Kidney (tissue), 22 donors: ENCODE results near the gene CD3D. TPM values are rescaled to one million over a fixed set of nuclear protein-coding genes. Genes with fewer than 3 reads are reported as not detected.

ENCODE experiments used
- DNase-seq, 5 donors: peaks; one replicate each; pipeline ENCODE4 v3.0.0-alpha.2; 2013 to 2020
- FAIRE-seq: peaks from 2 replicates; lab custom pipeline; 2012; peaks lifted over from hg19 to GRCh38; lab: Jason Lieb, UNC
- H3K27ac ChIP-seq, 2 donors: one replicate each; pipeline ENCODE4 v1.7.0; 2013; ENCODE audit warnings: low read depth in 2 of 2, low read length in 2 of 2, inconsistent platforms in 1 of 2
- H3K27me3 ChIP-seq: one replicate; pipeline ENCODE4 v1.7.1; 2013; ENCODE audit warnings: low read length, inconsistent platforms; ENCODE audit not compliant: control insufficient read depth, insufficient read depth
- H3K36me3 ChIP-seq, 3 donors: one replicate each; pipeline versions ENCODE4 v1.7.0 to v1.7.1; 2013; ENCODE audit warnings: low read length in 3 of 3, control low read depth in 1 of 3, inconsistent platforms in 1 of 3; ENCODE audit not compliant: insufficient read depth in 3 of 3, control insufficient read depth in 2 of 3
- H3K4me1 ChIP-seq, 3 donors: one replicate each; pipeline versions ENCODE4 v1.7.0 to v1.7.1; 2013; ENCODE audit warnings: low read length in 3 of 3, inconsistent platforms in 1 of 3, low read depth in 1 of 3; ENCODE audit not compliant: control insufficient read depth in 2 of 3, insufficient read depth in 2 of 3
- H3K4me3 ChIP-seq, 3 donors: one replicate each; pipeline versions ENCODE4 v1.7.0 to v1.8.1; 2013; ENCODE audit warnings: low read length in 3 of 3, control low read depth in 1 of 3, inconsistent platforms in 1 of 3
- H3K9ac ChIP-seq, 3 donors: one replicate each; pipeline versions ENCODE4 v1.7.0 to v1.7.1; 2013; ENCODE audit warnings: low read length in 3 of 3, control low read depth in 1 of 3, inconsistent platforms in 1 of 3
- H3K9me3 ChIP-seq, 3 donors: one replicate each; pipeline versions ENCODE4 v1.7.0 to v1.7.1; 2013; ENCODE audit warnings: low read length in 3 of 3, control low read depth in 1 of 3, inconsistent platforms in 1 of 3; ENCODE audit not compliant: control insufficient read depth in 2 of 3, insufficient read depth in 1 of 3
- intact Hi-C: fragments of 100-400 bp; cut with DNase I; formaldehyde crosslinking; loops from one replicate; pipeline ENCODE4 v1.11.1; 2022
- long read RNA-seq, 10 donors: library from polyadenylated mRNA in 1 of 10; unstranded in 1 of 10; transcript quantifications; one replicate each; pipeline ENCODE4 v2.0.0 and lab custom pipeline, GENCODE V29; 2021 to 2026
- polyA plus RNA-seq: library from polyadenylated mRNA; stranded (reverse); fragments of 350-450 nt; fragmentation: Illumina TruSeq; extraction: RNeasy Lipid Tissue Mini Kit (QIAGEN cat#74804); gene quantifications from one replicate; pipeline ENCODE4 v1.2.3, GENCODE V29; 2014; ENCODE audit warnings: low read depth, low replicate concordance; ENCODE audit not compliant: insufficient read depth
- total RNA-seq: library from RNA; stranded (reverse); fragmentation: NEBNext Ultra II Directional; extraction: Animal tissue kit (Norgen Biotek cat#: 25700); gene quantifications from one replicate; pipeline ENCODE4 v1.2.1, GENCODE V29; 2021
- TF ChIP-seq, protein P1 (sequence below): IDR thresholded peaks from 3 replicates; pipeline ENCODE4 v1.5.1; 2012; ENCODE audit warnings: mild to moderate bottlenecking, moderate library complexity, borderline replicate concordance; ENCODE audit not compliant: insufficient read depth; ENCODE audit errors: extremely low read depth
- donor health status: control.
- donor health status: control.
- donor health status: control.
- donor health status: control.
- donor health status: control.
- donor health status: DM: yes; HTN: yes; CAD: no.
- donor health status: Normal renal cell carcinoma (clear cell type).

CD3D gene
- total RNA-seq (8.7 TPM), polyA plus RNA-seq (1.4 TPM)
- long read RNA-seq, donor 1 = 0 reads
- long read RNA-seq, donor 2, partial matches to known transcripts = 0 of 1 reads
- long read RNA-seq, donor 2, other reads (novel, unspliced or antisense) = 0 of 1 reads
- long read RNA-seq, donor 3 = 0 reads
- long read RNA-seq, donor 4, partial matches to known transcripts = 0 of 1 reads
- long read RNA-seq, donor 4, other reads (novel, unspliced or antisense) = 0 of 1 reads
- long read RNA-seq, donor 5 = 0 reads
- long read RNA-seq, donor 6, partial matches to known transcripts = 0 of 1 reads
- long read RNA-seq, donor 6, other reads (novel, unspliced or antisense) = 0 of 1 reads
- long read RNA-seq, donor 7, partial matches to known transcripts = 0 of 2 reads
- long read RNA-seq, donor 7, other reads (novel, unspliced or antisense) = 0 of 2 reads
- long read RNA-seq, donor 8 = 0 reads
- long read RNA-seq, donor 9 = 0 reads
- long read RNA-seq, donor 10, partial matches to known transcripts = 0 of 2 reads
- long read RNA-seq, donor 10, other reads (novel, unspliced or antisense) = 0 of 2 reads

DNA sequence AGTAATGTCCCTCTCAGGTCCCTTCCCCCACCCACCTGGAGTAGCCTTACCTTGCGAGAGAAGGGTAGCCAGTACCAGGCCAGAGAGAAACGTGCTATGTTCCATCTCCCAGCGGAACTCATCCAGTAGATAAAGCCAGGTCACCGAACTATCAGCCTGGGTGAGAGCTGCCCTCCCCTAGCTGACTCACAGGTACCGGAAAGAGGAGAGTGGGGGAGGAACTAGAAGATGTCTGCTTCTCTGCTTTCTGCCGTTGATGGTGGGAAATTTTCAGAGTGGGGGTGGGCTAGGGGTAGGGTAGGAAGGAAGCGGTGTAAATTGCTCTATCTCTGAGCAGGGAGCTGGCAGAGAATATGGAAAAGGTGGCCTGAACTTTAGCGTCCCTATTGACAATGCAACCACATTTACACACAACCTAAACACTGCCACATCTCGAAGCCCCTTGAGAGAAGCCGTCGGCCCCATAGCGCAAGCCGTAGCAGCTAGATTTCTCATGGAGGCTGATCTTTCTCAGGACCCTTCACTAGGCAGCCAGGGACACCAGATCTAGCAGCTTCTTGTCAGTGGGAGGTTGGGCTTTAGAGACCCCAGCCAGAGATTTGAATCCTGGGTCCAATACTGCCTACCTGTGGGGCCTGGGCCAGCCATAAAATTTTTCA is at the start of gene CD3D:
Gene CD3D, minus strand, starts transcription at position 203 of the 659 bp plus-strand sequence. Its CDS starts 98 bp downstream, at position 105.
- H3K36me3 ChIP-seq = no peaks in the 10 kb centered on the region
- TF ChIP-seq, protein P1, sequence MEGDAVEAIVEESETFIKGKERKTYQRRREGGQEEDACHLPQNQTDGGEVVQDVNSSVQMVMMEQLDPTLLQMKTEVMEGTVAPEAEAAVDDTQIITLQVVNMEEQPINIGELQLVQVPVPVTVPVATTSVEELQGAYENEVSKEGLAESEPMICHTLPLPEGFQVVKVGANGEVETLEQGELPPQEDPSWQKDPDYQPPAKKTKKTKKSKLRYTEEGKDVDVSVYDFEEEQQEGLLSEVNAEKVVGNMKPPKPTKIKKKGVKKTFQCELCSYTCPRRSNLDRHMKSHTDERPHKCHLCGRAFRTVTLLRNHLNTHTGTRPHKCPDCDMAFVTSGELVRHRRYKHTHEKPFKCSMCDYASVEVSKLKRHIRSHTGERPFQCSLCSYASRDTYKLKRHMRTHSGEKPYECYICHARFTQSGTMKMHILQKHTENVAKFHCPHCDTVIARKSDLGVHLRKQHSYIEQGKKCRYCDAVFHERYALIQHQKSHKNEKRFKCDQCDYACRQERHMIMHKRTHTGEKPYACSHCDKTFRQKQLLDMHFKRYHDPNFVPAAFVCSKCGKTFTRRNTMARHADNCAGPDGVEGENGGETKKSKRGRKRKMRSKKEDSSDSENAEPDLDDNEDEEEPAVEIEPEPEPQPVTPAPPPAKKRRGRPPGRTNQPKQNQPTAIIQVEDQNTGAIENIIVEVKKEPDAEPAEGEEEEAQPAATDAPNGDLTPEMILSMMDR = no peak
- FAIRE-seq (no peak), DNase-seq (no peak)
- no peaks in the 10 kb centered on the region for H3K4me1 ChIP-seq
- H3K27ac ChIP-seq = no peak within 1 kb of the TSS
- no peak within 1 kb of the TSS for H3K9ac ChIP-seq
- H3K9me3 ChIP-seq = no peaks in the 10 kb centered on the region
- H3K27me3 ChIP-seq = no peaks in the 10 kb centered on the region
- intact Hi-C loops = no loop called here
- H3K4me3 ChIP-seq = no peak within 1 kb of the TSS

DNA sequence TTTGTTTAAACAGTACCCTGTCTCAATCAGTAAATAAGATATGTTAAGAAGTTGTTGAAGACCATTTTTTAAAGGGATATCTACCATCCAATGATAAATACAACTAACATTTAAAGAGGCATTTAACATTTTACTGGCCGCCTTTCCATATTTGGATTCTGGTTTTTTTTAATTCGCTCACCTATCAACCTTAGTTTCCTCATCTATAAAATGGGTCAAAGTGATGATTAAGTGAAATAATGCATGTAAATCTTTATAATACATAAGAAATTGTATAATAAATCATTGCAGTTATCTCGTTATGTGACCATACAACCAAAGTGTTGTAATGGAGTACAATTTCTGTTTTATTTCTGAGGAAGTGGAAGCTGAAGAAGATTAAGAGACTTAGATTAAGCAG is 41.2 kb upstream of the CD3D start:
- Histone ChIP-seq H3K9me3 (no peaks in the 10 kb centered on the region), H3K36me3 (peaks cover 14 to 79% (median 46%) of the 10 kb centered on the region in 3 donors), H3K9ac (no peak overlapping the region), H3K4me3 (no peak overlapping the region), H3K4me1 (no peaks in the 10 kb centered on the region), H3K27ac (no peak overlapping the region), H3K27me3 (no peaks in the 10 kb centered on the region)
- DNase-seq (no peak), FAIRE-seq (no peak)
- TF ChIP-seq, protein P1 = no peak
- intact Hi-C loops = no loop called here

DNA sequence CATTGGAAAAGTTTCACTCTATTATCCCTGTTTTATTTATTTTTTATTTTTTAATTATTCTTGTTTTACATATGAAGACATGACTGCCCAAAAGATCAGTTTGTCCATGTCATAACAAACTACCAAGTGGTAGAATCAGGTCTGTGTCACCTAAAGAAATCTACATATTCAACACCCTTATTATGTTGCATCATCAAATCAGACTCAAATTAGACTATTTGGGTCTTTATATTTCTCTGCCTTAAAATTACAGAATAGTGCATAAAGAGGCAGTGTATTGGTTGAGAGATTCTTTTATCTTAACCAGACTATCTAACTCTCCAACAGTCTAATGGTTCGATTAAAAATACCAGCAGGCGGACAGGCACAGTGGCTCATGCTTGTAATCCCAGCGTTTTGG is 40.4 kb upstream of the CD3D start:
- no peak overlapping the region for H3K4me3 ChIP-seq
- no peak for FAIRE-seq
- H3K9ac ChIP-seq = no peak overlapping the region
- H3K9me3 ChIP-seq = no peaks in the 10 kb centered on the region
- no peak overlapping the region for H3K27ac ChIP-seq
- peaks cover 14 to 83% (median 47%) of the 10 kb centered on the region in 3 donors for H3K36me3 ChIP-seq
- intact Hi-C loops = no loop called here
- TF ChIP-seq, protein P1 = no peak
- no peak for DNase-seq
- no peaks in the 10 kb centered on the region for H3K4me1 ChIP-seq
- no peaks in the 10 kb centered on the region for H3K27me3 ChIP-seq
